Endothelial cell of umbilical vein (primary cell): ENCODE measurements around the gene FAM185A. TPM values are rescaled to one million over a fixed set of nuclear protein-coding genes. Genes with fewer than 3 reads are reported as not detected.

ENCODE experiments used
- BruUV-seq: library from RNA; stranded (reverse); fragments of 400-500 nt; replicated peaks from 2 replicates; lab custom pipeline; 2021; lab: Mats Ljungman, UMichigan
- CTCF ChIA-PET: fragments of 300-600, 350-600 bp; sonication (Branson Sonifier 250); formaldehyde crosslinking; loops from one replicate; lab custom pipeline; 2021; ENCODE audit warnings: antibody characterized with exemption, inconsistent platforms; lab: Charles Lee
- POLR2A ChIA-PET: fragments of 300-600, 350-600 bp; sonication (Branson Sonifier 250); formaldehyde crosslinking; loops from one replicate; lab custom pipeline; 2021; ENCODE audit warnings: antibody characterized with exemption, inconsistent platforms; lab: Charles Lee
- DNase-seq: peaks from one replicate; pipeline ENCODE4 v3.0.0-alpha.2; 2011; ENCODE audit warnings: low read depth, low spot score
- FAIRE-seq: peaks from 2 replicates; lab custom pipeline; 2011; peaks lifted over from hg19 to GRCh38; lab: Jason Lieb, UNC
- H2AFZ ChIP-seq: 2 replicates; pipeline ENCODE4 v1.6.0; 2012; ENCODE audit warnings: low read depth, low read length, control low read depth, inconsistent platforms
- H3K27ac ChIP-seq: 2 replicates; pipeline ENCODE4 v1.5.1; 2011; ENCODE audit warnings: low read depth, mild to moderate bottlenecking, control low read depth, low read length, moderate library complexity; ENCODE audit not compliant: insufficient read depth
- H3K27me3 ChIP-seq, 2 experiments: 2 replicates each; pipeline versions ENCODE4 v1.6.0 to v1.6.1; 2011; ENCODE audit warnings: low read length in 2 of 2, mixed read lengths in 1 of 2; ENCODE audit not compliant: control insufficient read depth in 2 of 2, insufficient read depth in 2 of 2
- H3K36me3 ChIP-seq, 2 experiments: 2 replicates in 1 of 2; 3 replicates in 1 of 2; pipeline ENCODE4 v1.5.1; 2011; ENCODE audit warnings: low read length in 2 of 2, mild to moderate bottlenecking in 1 of 2, moderate library complexity in 1 of 2; ENCODE audit not compliant: control insufficient read depth in 2 of 2, insufficient read depth in 2 of 2; ENCODE audit errors: extremely low read depth in 1 of 2
- H3K4me1 ChIP-seq: 3 replicates; pipeline ENCODE4 v1.5.1; 2011; ENCODE audit warnings: mild to moderate bottlenecking, low read length; ENCODE audit not compliant: control insufficient read depth, insufficient read depth; ENCODE audit errors: extremely low read depth
- H3K4me2 ChIP-seq: 2 replicates; pipeline ENCODE4 v1.6.1; 2011; ENCODE audit warnings: low read length, control low read depth, mixed read lengths; ENCODE audit not compliant: insufficient read depth
- H3K4me3 ChIP-seq, 3 experiments: fragments of 200-600 bp in 1 of 3; sonication (generic), shearing (Covaris generic) in 1 of 3; replicated peaks in 1 of 3; 2 replicates each; pipeline ENCODE4 v1.5.1; 2011 to 2016; ENCODE audit warnings: control low read depth in 3 of 3, low read length in 3 of 3, mild to moderate bottlenecking in 2 of 3, inconsistent platforms in 1 of 3, low read depth in 1 of 3, moderate library complexity in 1 of 3; ENCODE audit not compliant: insufficient read depth in 1 of 3
- H3K79me2 ChIP-seq: 2 replicates; pipeline ENCODE4 v1.6.0; 2012; ENCODE audit warnings: low read length, inconsistent platforms; ENCODE audit not compliant: control insufficient read depth, insufficient read depth
- H3K9ac ChIP-seq: replicated peaks from 2 replicates; pipeline ENCODE3; 2011; ENCODE audit warnings: low read length, control low read depth; ENCODE audit not compliant: insufficient read depth; ENCODE audit errors: extremely low read depth
- H3K9me1 ChIP-seq: replicated peaks from 3 replicates; pipeline ENCODE4 v1.6.0; 2011; ENCODE audit warnings: mild to moderate bottlenecking, low read length; ENCODE audit not compliant: control insufficient read depth, insufficient read depth; ENCODE audit errors: extremely low read depth
- H3K9me3 ChIP-seq: replicated peaks from 2 replicates; pipeline ENCODE4 v1.5.1; 2012; ENCODE audit warnings: low read length, inconsistent platforms; ENCODE audit not compliant: control insufficient read depth, insufficient read depth
- H4K20me1 ChIP-seq: replicated peaks from 2 replicates; pipeline ENCODE3; 2011; ENCODE audit warnings: mild to moderate bottlenecking, low read length; ENCODE audit not compliant: control insufficient read depth, insufficient read depth; ENCODE audit errors: extremely low read depth
- EZH2 ChIP-seq: IDR thresholded peaks from 2 replicates; pipeline ENCODE4 v1.6.1; 2012; ENCODE audit warnings: borderline replicate concordance, low read depth, mild to moderate bottlenecking, moderate library complexity, low read length, inconsistent platforms; ENCODE audit not compliant: severe bottlenecking
- FOS ChIP-seq: IDR thresholded peaks from 2 replicates; pipeline ENCODE4 v1.6.1; 2011; ENCODE audit warnings: mild to moderate bottlenecking, low read length, moderate library complexity, borderline replicate concordance; ENCODE audit not compliant: insufficient read depth
- GATA2 ChIP-seq: IDR thresholded peaks from 2 replicates; pipeline ENCODE4 v1.7.0; 2011; ENCODE audit warnings: low read depth, mild to moderate bottlenecking, moderate library complexity, mixed read lengths, low read length; ENCODE audit not compliant: insufficient read length, insufficient read depth
- JUN ChIP-seq: IDR thresholded peaks from 2 replicates; pipeline ENCODE4 v1.6.1; 2011; ENCODE audit warnings: borderline replicate concordance, low read depth; ENCODE audit not compliant: insufficient read length, insufficient read depth
- MAX ChIP-seq: IDR thresholded peaks from 2 replicates; pipeline ENCODE4 v1.6.1; 2011; ENCODE audit not compliant: insufficient read depth, insufficient read length
- dilution Hi-C: fragments of 300-500 bp; cut with MboI; formaldehyde crosslinking; loops from one replicate; pipeline ENCODE4 v1.15.0; 2019; ENCODE audit warnings: low sequenced_read_pairs; ENCODE audit not compliant: extremely low pct_ligation_motif_present
- intact Hi-C: fragments of 100-400 bp; cut with micrococcal nuclease; formaldehyde crosslinking; loops from one replicate; pipeline ENCODE4 v1.10.0; 2022
- polyA plus RNA-seq, 4 experiments: library from polyadenylated mRNA; depleted of rRNA in 3 of 4; stranded (reverse) in 3 of 4; unstranded in 1 of 4; fragments of >200 nt; gene quantifications; 2 replicates each; pipeline versions ENCODE4 v1.2.1 to v1.2.3, GENCODE V29; 2011 to 2012; ENCODE audit warnings: missing spikeins in 1 of 4
- total RNA-seq: library from RNA; stranded (reverse); gene quantifications from 2 replicates; pipeline ENCODE4 v1.2.3, GENCODE V29; 2021
- TF ChIP-seq, protein P1 (sequence below), 2 donors: IDR thresholded peaks; 1 replicate in 1 of 2; 2 replicates in 1 of 2; pipeline ENCODE4 v1.5.1; 2011; ENCODE audit warnings: low read length in 2 of 2, mild to moderate bottlenecking in 2 of 2, moderate library complexity in 2 of 2, control low read depth in 1 of 2, inconsistent platforms in 1 of 2, low read depth in 1 of 2; ENCODE audit not compliant: insufficient read depth in 1 of 2; ENCODE audit errors: extremely low read depth in 1 of 2

Gene FAM185A
- total and polyA plus RNA-seq, 2 donors (not counting 3 experiments of a cell fraction or from before 2014, with no cell fraction given) = 5.4 to 7.6 TPM

DNA sequence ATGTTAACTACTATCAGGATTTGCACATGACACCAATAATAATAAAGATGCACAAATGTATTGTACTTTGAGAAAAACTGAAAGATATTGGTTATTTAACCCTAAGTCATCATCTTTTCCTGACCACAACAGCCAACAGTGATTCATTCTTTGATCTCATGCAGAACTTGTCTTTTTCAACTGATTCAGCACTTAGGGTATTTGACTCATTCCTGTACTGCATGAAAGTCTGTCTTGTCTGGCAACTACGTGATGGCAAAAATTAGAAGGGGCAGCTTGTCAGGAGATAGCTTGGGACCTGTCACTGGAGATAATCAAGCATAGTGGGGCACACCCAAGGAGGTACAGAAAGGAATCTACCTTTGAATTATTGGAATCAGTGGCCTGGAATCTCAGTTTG lies 86.2 kb downstream of the FAM185A start:
- Histone ChIP-seq H3K9ac (peak overlapping the region; percentile 28), H3K27ac (peak overlapping the region; percentile 70), H3K4me2 (peak overlapping the region; percentile 2), H2AFZ (no peak overlapping the region), H3K79me2 (no peaks in the 10 kb centered on the region), H3K9me1 (no peaks in the 10 kb centered on the region), H3K9me3 (no peaks in the 10 kb centered on the region), H3K27me3 (no peaks in the 10 kb centered on the region), H3K36me3 (peaks cover 0 to 2% of the 10 kb centered on the region in 2 experiments), H4K20me1 (no peaks in the 10 kb centered on the region), H3K4me1 (peaks cover 27% of the 10 kb centered on the region), H3K4me3 (no peak overlapping the region)
- no TSS peak for BruUV-seq
- intact Hi-C loops (loop anchor here (1.0 kb wide), 1 partner anchor 16 kb away; no protein-coding TSS in a partner anchor), dilution Hi-C loops (no loop called here)
- peak; percentile 94 for FAIRE-seq
- TF ChIP-seq EZH2 (no peak), FOS (peak; percentile 91), JUN (peak; percentile 41), GATA2 (peak; percentile 44), MAX (no peak)
- TF ChIP-seq, protein P1, sequence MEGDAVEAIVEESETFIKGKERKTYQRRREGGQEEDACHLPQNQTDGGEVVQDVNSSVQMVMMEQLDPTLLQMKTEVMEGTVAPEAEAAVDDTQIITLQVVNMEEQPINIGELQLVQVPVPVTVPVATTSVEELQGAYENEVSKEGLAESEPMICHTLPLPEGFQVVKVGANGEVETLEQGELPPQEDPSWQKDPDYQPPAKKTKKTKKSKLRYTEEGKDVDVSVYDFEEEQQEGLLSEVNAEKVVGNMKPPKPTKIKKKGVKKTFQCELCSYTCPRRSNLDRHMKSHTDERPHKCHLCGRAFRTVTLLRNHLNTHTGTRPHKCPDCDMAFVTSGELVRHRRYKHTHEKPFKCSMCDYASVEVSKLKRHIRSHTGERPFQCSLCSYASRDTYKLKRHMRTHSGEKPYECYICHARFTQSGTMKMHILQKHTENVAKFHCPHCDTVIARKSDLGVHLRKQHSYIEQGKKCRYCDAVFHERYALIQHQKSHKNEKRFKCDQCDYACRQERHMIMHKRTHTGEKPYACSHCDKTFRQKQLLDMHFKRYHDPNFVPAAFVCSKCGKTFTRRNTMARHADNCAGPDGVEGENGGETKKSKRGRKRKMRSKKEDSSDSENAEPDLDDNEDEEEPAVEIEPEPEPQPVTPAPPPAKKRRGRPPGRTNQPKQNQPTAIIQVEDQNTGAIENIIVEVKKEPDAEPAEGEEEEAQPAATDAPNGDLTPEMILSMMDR (IDR thresholded peaks at IDR 0.05; ENCODE audit: extremely low read depth in 1 of 2, insufficient read depth in 1 of 2, low read depth in 1 of 2, low read length in 2 of 2) = no peak
- ChIA-PET CTCF (interaction anchor here (0.7 to 1.1 kb wide), 2 partner anchors 39 to 41 kb away, joined by 3 read pairs; no protein-coding TSS in a partner anchor), POLR2A (no interaction called here)
- DNase-seq = peak; percentile 73
